ENCODE data around the gene ZNF728.

- TF ChIP-seq CTCF (IDR thresholded peaks at IDR 0.05; ENCODE audit: low read depth, low read length, missing input control): no peak
- TF ChIP-seq REST (IDR thresholded peaks at IDR 0.05): no peak
- TF ChIP-seq RAD21 (IDR thresholded peaks at IDR 0.05): no peak
- TF ChIP-seq YY1 (IDR thresholded peaks at IDR 0.05): no peak
- no peak for TF ChIP-seq NR2F2 (IDR thresholded peaks at IDR 0.05)
- no peak for TF ChIP-seq ATF3 (IDR thresholded peaks at IDR 0.05)
- no peak for TF ChIP-seq SP1 (IDR thresholded peaks at IDR 0.05)
Measured at GRCh38 chr19:23049256-23049655, 46.3 kb upstream of the ZNF728 start.
